H1 (cell line): ENCODE results near the gene PRMT3. TPM values are rescaled to one million over a fixed set of nuclear protein-coding genes. Genes with fewer than 3 reads are reported as not detected.

ENCODE experiments used
- CTCF ChIA-PET: fragments of 300-600 bp; sonication (Branson Sonifier 250); formaldehyde crosslinking; loops from one replicate; lab custom pipeline; 2021; ENCODE audit not compliant: partially characterized antibody; lab: Charles Lee
- POLR2A ChIA-PET: fragments of 300-600 bp; sonication (Branson Sonifier 250); formaldehyde crosslinking; loops from one replicate; lab custom pipeline; 2021; ENCODE audit warnings: inconsistent platforms; ENCODE audit not compliant: partially characterized antibody; lab: Charles Lee
- DNase-seq, 2 experiments: peaks; one replicate each; pipeline versions ENCODE4 v3.0.0 to v3.0.0-alpha.2; 2010 to 2022; ENCODE audit warnings: low spot score in 2 of 2, low read depth in 1 of 2, mixed read lengths in 1 of 2
- FAIRE-seq: peaks from 2 replicates; lab custom pipeline; 2011; peaks lifted over from hg19 to GRCh38; lab: Jason Lieb, UNC
- H2AFZ ChIP-seq: 2 replicates; pipeline ENCODE4 v1.8.1; 2012; ENCODE audit warnings: low read length, inconsistent platforms
- H2AK5ac ChIP-seq: 2 replicates; pipeline ENCODE4 v1.6.1; 2013; ENCODE audit warnings: low read depth, low read length
- H2BK120ac ChIP-seq: replicated peaks from 2 replicates; pipeline ENCODE3; 2013; ENCODE audit warnings: low read depth, low read length, inconsistent platforms
- H2BK12ac ChIP-seq: 2 replicates; pipeline ENCODE4 v1.6.1; 2013; ENCODE audit warnings: low read depth, low read length
- H2BK15ac ChIP-seq: 2 replicates; pipeline ENCODE4 v1.6.1; 2013; ENCODE audit warnings: low read length
- H2BK20ac ChIP-seq: 2 replicates; pipeline ENCODE4 v1.6.1; 2013; ENCODE audit warnings: low read length
- H2BK5ac ChIP-seq: 2 replicates; pipeline ENCODE4 v1.6.1; 2013; ENCODE audit warnings: low read depth, low read length
- H3K14ac ChIP-seq: 2 replicates; pipeline ENCODE4 v1.6.1; 2013; ENCODE audit warnings: inconsistent platforms; ENCODE audit not compliant: insufficient read length
- H3K18ac ChIP-seq: 2 replicates; pipeline ENCODE4 v1.6.1; 2013; ENCODE audit warnings: low read length; ENCODE audit errors: extremely low read depth
- H3K23ac ChIP-seq: 2 replicates; pipeline ENCODE4 v1.6.1; 2013; ENCODE audit warnings: inconsistent platforms; ENCODE audit not compliant: insufficient read length
- H3K23me2 ChIP-seq: 2 replicates; pipeline ENCODE4 v1.6.1; 2013; ENCODE audit warnings: low read depth, low read length
- H3K27ac ChIP-seq: 2 replicates; pipeline ENCODE4 v1.6.1; 2011; ENCODE audit warnings: low read depth, low read length, inconsistent platforms
- H3K27me3 ChIP-seq, 4 experiments: replicated peaks in 1 of 4; 1 replicate in 1 of 4; 2 replicates in 3 of 4; pipeline versions ENCODE4 v1.6.1 to v1.8.1; 2011 to 2013; ENCODE audit warnings: low read length in 3 of 4, mild to moderate bottlenecking in 3 of 4, inconsistent platforms in 2 of 4, mixed read lengths in 2 of 4, moderate library complexity in 1 of 4; ENCODE audit not compliant: control insufficient read depth in 3 of 4, insufficient read depth in 3 of 4; ENCODE audit errors: extremely low read depth in 1 of 4
- H3K36me3 ChIP-seq, 4 experiments: 2 replicates each; pipeline versions ENCODE4 v1.6.1 to v1.8.1; 2011 to 2013; ENCODE audit warnings: mild to moderate bottlenecking in 4 of 4, low read length in 3 of 4, moderate library complexity in 2 of 4, control low read depth in 1 of 4, inconsistent platforms in 1 of 4; ENCODE audit not compliant: insufficient read depth in 4 of 4, control insufficient read depth in 2 of 4
- H3K4ac ChIP-seq: replicated peaks from 2 replicates; pipeline ENCODE3; 2013; ENCODE audit warnings: low read length, low read depth, mixed read lengths, inconsistent platforms; ENCODE audit not compliant: insufficient read length
- H3K4me1 ChIP-seq, 4 experiments: replicated peaks in 1 of 4; 1 replicate in 1 of 4; 2 replicates in 3 of 4; pipeline versions ENCODE4 v1.6.1 to v1.8.1; 2011 to 2013; ENCODE audit warnings: low read length in 3 of 4, inconsistent platforms in 2 of 4, mixed read lengths in 1 of 4; ENCODE audit not compliant: insufficient read depth in 4 of 4, control insufficient read depth in 3 of 4
- H3K4me2 ChIP-seq, 2 experiments: 2 replicates each; pipeline versions ENCODE4 v1.6.1 to v1.8.1; 2011 to 2013; ENCODE audit warnings: low read depth in 2 of 2, low read length in 2 of 2, control low read depth in 1 of 2, inconsistent platforms in 1 of 2, mild to moderate bottlenecking in 1 of 2; ENCODE audit not compliant: insufficient read depth in 1 of 2
- H3K4me3 ChIP-seq, 4 experiments: fragments of 200-600, 300-600 bp in 1 of 4; sonication (generic), shearing (Covaris generic), sonication (Bioruptor Twin) in 1 of 4; 2 replicates each; pipeline versions ENCODE4 v1.5.1 to v1.8.1; 2011 to 2016; ENCODE audit warnings: low read length in 4 of 4, low read depth in 3 of 4, control low read depth in 2 of 4, inconsistent platforms in 2 of 4, mild to moderate bottlenecking in 2 of 4, mixed read lengths in 1 of 4, moderate library complexity in 1 of 4; ENCODE audit not compliant: insufficient read depth in 2 of 4; ENCODE audit errors: extremely low read depth in 1 of 4
- H3K56ac ChIP-seq: replicated peaks from 2 replicates; pipeline ENCODE3; 2013; ENCODE audit warnings: low read depth, mild to moderate bottlenecking, mixed read lengths, low read length, inconsistent platforms; ENCODE audit not compliant: insufficient read length
- H3K79me1 ChIP-seq: 2 replicates; pipeline ENCODE4 v1.6.1; 2013; ENCODE audit warnings: low read depth, low read length, control low read depth
- H3K79me2 ChIP-seq, 2 experiments: 2 replicates each; pipeline versions ENCODE4 v1.6.1 to v1.8.1; 2012 to 2013; ENCODE audit warnings: low read length in 2 of 2, mild to moderate bottlenecking in 2 of 2, inconsistent platforms in 1 of 2; ENCODE audit not compliant: insufficient read depth in 2 of 2, control insufficient read depth in 1 of 2
- H3K9ac ChIP-seq, 4 experiments: replicated peaks in 1 of 4; 1 replicate in 1 of 4; 2 replicates in 3 of 4; pipeline versions ENCODE4 v1.6.1 to v1.8.1; 2011 to 2013; ENCODE audit warnings: low read depth in 3 of 4, low read length in 3 of 4, control low read depth in 2 of 4, mild to moderate bottlenecking in 2 of 4, moderate library complexity in 2 of 4, inconsistent platforms in 1 of 4; ENCODE audit errors: extremely low read depth in 1 of 4
- H3K9me3 ChIP-seq, 2 experiments: 2 replicates each; pipeline versions ENCODE4 v1.6.1 to v1.8.1; 2012 to 2013; ENCODE audit warnings: mild to moderate bottlenecking in 2 of 2, moderate library complexity in 2 of 2, control low read depth in 1 of 2, inconsistent platforms in 1 of 2, low read depth in 1 of 2, low read length in 1 of 2, mixed read lengths in 1 of 2; ENCODE audit not compliant: insufficient read depth in 2 of 2
- H4K20me1 ChIP-seq, 2 experiments: replicated peaks in 1 of 2; 2 replicates each; pipeline versions ENCODE3 to v1.8.1; 2011 to 2013; ENCODE audit warnings: inconsistent platforms in 2 of 2, low read length in 2 of 2, mild to moderate bottlenecking in 1 of 2; ENCODE audit not compliant: insufficient read depth in 2 of 2, control insufficient read depth in 1 of 2
- H4K5ac ChIP-seq: 2 replicates; pipeline ENCODE4 v1.6.1; 2013; ENCODE audit warnings: low read length, low read depth, mixed read lengths, inconsistent platforms; ENCODE audit not compliant: insufficient read length
- H4K8ac ChIP-seq: 2 replicates; pipeline ENCODE4 v1.8.0; 2013; ENCODE audit warnings: mild to moderate bottlenecking, moderate library complexity, low read length, inconsistent platforms; ENCODE audit not compliant: insufficient read depth; ENCODE audit errors: extremely low read depth
- H4K91ac ChIP-seq: replicated peaks from 2 replicates; pipeline ENCODE3; 2013; ENCODE audit warnings: low read length, mixed read lengths, inconsistent platforms; ENCODE audit not compliant: insufficient read length
- ASH2L ChIP-seq: fragments of 200-600, 300-600 bp; sonication (generic); IDR thresholded peaks from one replicate; pipeline ENCODE4 v1.7.1; 2017; ENCODE audit warnings: low read length
- BACH1 ChIP-seq: IDR thresholded peaks from 2 replicates; pipeline ENCODE4 v1.6.1; 2012; ENCODE audit warnings: low read length, improper control_type of control experiment
- BRCA1 ChIP-seq: IDR thresholded peaks from 2 replicates; pipeline ENCODE4 v1.6.1; 2012; ENCODE audit warnings: low read depth, low read length, improper control_type of control experiment
- CBX5 ChIP-seq: fragments of 300-800, 300-1000 bp; sonication (generic); IDR thresholded peaks from 2 replicates; pipeline ENCODE4 v1.7.1; 2016; ENCODE audit warnings: antibody characterized with exemption, low read length, low read depth
- CTCF ChIP-seq, 3 experiments: IDR thresholded peaks; 1 replicate in 2 of 3; 2 replicates in 1 of 3; pipeline versions ENCODE4 v1.5.1 to v1.6.1; 2011; ENCODE audit warnings: low read length in 3 of 3, mild to moderate bottlenecking in 3 of 3, inconsistent platforms in 2 of 3, low read depth in 1 of 3, moderate library complexity in 1 of 3; ENCODE audit not compliant: insufficient read depth in 1 of 3; ENCODE audit errors: control extremely low read depth in 1 of 3
- PHF8 ChIP-seq: fragments of 200-600 bp; sonication (generic); conservative IDR thresholded peaks from 2 replicates; pipeline ENCODE4 v1.7.1; 2012; ENCODE audit warnings: low read depth, mild to moderate bottlenecking, inconsistent platforms, low read length, moderate library complexity
- SAP30 ChIP-seq: fragments of 300-600 bp; sonication (generic); IDR thresholded peaks from 2 replicates; pipeline ENCODE4 v1.7.1; 2012; ENCODE audit warnings: low read length, moderate library complexity, mild to moderate bottlenecking, inconsistent platforms; ENCODE audit not compliant: insufficient read depth, insufficient replicate concordance
- TAF1 ChIP-seq: IDR thresholded peaks from 2 replicates; pipeline ENCODE4 v1.6.1; 2011; ENCODE audit warnings: mild to moderate bottlenecking, low read depth, low read length
- TBP ChIP-seq: IDR thresholded peaks from 2 replicates; pipeline ENCODE4 v1.6.1; 2011; ENCODE audit warnings: low read depth, low read length, improper control_type of control experiment
- TCF12 ChIP-seq: IDR thresholded peaks from 2 replicates; pipeline ENCODE4 v1.6.1; 2011; ENCODE audit warnings: low read depth, mild to moderate bottlenecking, low read length
- YY1 ChIP-seq: IDR thresholded peaks from 2 replicates; pipeline ENCODE4 v1.6.1; 2011; ENCODE audit warnings: low read depth, mild to moderate bottlenecking, low read length
- WGBS, 2 experiments: shearing (Covaris generic) in 1 of 2; methylation state at CpG; one replicate each; pipeline versions ENCODE4 v1.1.6 to v1.1.7; 2013 to 2015; ENCODE audit warnings: low lambda C conversion rate in 2 of 2, mixed read lengths in 2 of 2, inconsistent platforms in 1 of 2, low coverage in 1 of 2, missing lambda C conversion rate in 1 of 2; ENCODE audit not compliant: insufficient replicate concordance in 2 of 2, insufficient coverage in 1 of 2, insufficient read length in 1 of 2; ENCODE audit errors: extremely low coverage in 1 of 2, missing lambda C conversion rate in 1 of 2; 5-methylcytosine and 5-hydroxymethylcytosine counted together
- polyA plus RNA-seq, 7 experiments: library from polyadenylated mRNA; depleted of rRNA in 3 of 7; stranded (reverse) in 5 of 7; unstranded in 2 of 7; fragments of >200 nt in 5 of 7; fragments of 200-250 nt in 2 of 7; gene quantifications; 1 replicate in 5 of 7; 2 replicates in 1 of 7; 4 replicates in 1 of 7; pipeline versions ENCODE4 v1.2.1 to v1.2.3, GENCODE V29; 2011 to 2013; ENCODE audit warnings: missing spikeins in 2 of 7, mixed read lengths in 2 of 7
- total RNA-seq: library from RNA; stranded (reverse); fragmentation: NEBNext Ultra II Directional; extraction: Animal tissue kit (Norgen Biotek cat#: 25700); gene quantifications from 2 replicates; pipeline ENCODE4 v1.2.1, GENCODE V29; 2021

PRMT3 gene
- total and polyA plus RNA-seq, 2 of the 8 experiments (the other 6 are each of a cell fraction or from before 2014, with no cell fraction given) = 11.2 to 26.5 TPM

GRCh38 chr11:20399498-20399897 is 12.0 kb downstream of the PRMT3 start:
- Histone ChIP-seq H3K4me2 (no peak overlapping the region), H2BK20ac (no peak overlapping the region), H2BK5ac (no peak overlapping the region), H3K14ac (no peak overlapping the region), H3K23me2 (no peaks in the 10 kb centered on the region), H3K4ac (no peak overlapping the region), H3K36me3 (peaks cover 0 to 54% (median 15%) of the 10 kb centered on the region in 4 experiments; a peak in 6 of 8 replicates), H3K23ac (no peak overlapping the region), H3K9ac (no peak overlapping the region), H3K27me3 (no peaks in the 10 kb centered on the region), H3K9me3 (no peaks in the 10 kb centered on the region), H4K20me1 (peaks cover 0 to 2% of the 10 kb centered on the region in 2 experiments), H4K91ac (no peak overlapping the region), H2AFZ (no peak overlapping the region), H2BK15ac (no peak overlapping the region), H2BK120ac (no peak overlapping the region), H3K18ac (no peak overlapping the region), H2BK12ac (no peak overlapping the region), H3K4me1 (no peaks in the 10 kb centered on the region), H3K27ac (no peak overlapping the region), H3K56ac (no peak overlapping the region), H4K8ac (no peak overlapping the region), H4K5ac (no peak overlapping the region), H2AK5ac (no peak overlapping the region), H3K4me3 (no peak overlapping the region), H3K79me2 (no peaks in the 10 kb centered on the region), H3K79me1 (no peaks in the 10 kb centered on the region)
- CTCF ChIA-PET = interaction anchor here (0.8 to 4.7 kb wide), 6 partner anchors 11 to 211 kb away, joined by 3 to 53 read pairs (median 12); partner anchors contain the start of gene SLC6A5
- FAIRE-seq = no peak
- DNase-seq = no peak
- POLR2A ChIA-PET = interaction anchor here (1.3 kb wide), 1 partner anchor 11 kb away, joined by 3 read pairs; no protein-coding TSS in a partner anchor
- WGBS, 2 experiments = 90% methylated on average over 2 of the region's 2 CpGs; no CpG with 5 or more reads in 1 of the 2 experiments
- TF ChIP-seq CBX5 = no peak
- TF ChIP-seq SAP30 = no peak
- no peak for TF ChIP-seq BRCA1
- no peak for TF ChIP-seq TCF12
- TF ChIP-seq TAF1 = no peak
- no peak for TF ChIP-seq PHF8
- TF ChIP-seq ASH2L = no peak
- TF ChIP-seq YY1 = no peak
- TF ChIP-seq CTCF (IDR thresholded peaks at IDR 0.05; ENCODE audit: control extremely low read depth in 1 of 3, insufficient read depth in 1 of 3, low read depth in 1 of 3, low read length in 3 of 3) = no peak
- no peak for TF ChIP-seq TBP
- TF ChIP-seq BACH1 = no peak
